SU-DHL-6 (cell line): ENCODE results near the gene CAMSAP3.

Experiments used
- H2AFZ ChIP-seq: fragments of 200-600 bp; sonication (generic); 2 replicates; pipeline ENCODE4 v1.6.1; 2014; ENCODE audit warnings: low read depth, mild to moderate bottlenecking, moderate library complexity, mixed read lengths, antibody characterized with exemption, low read length; ENCODE audit not compliant: severe bottlenecking
- H3F3A ChIP-seq: fragments of 200-600 bp; shearing (Covaris generic); 2 replicates; pipeline ENCODE4 v1.6.0; 2016; ENCODE audit warnings: antibody characterized with exemption, mild to moderate bottlenecking; ENCODE audit not compliant: insufficient read depth
- H3K27ac ChIP-seq: fragments of 200-600 bp; sonication (generic); 2 replicates; pipeline ENCODE4 v1.5.1; 2016; ENCODE audit warnings: low read depth, mild to moderate bottlenecking, low read length, moderate library complexity, mixed read lengths
- H3K27me3 ChIP-seq: fragments of 200-600 bp; sonication (generic), shearing (Covaris generic); 2 replicates; pipeline ENCODE4 v1.6.0; 2014; ENCODE audit warnings: mild to moderate bottlenecking, low read length
- H3K36me3 ChIP-seq: fragments of 200-600 bp; sonication (generic); 2 replicates; pipeline ENCODE4 v1.6.1; 2014; ENCODE audit warnings: mild to moderate bottlenecking, low read length, mixed read lengths
- H3K4me2 ChIP-seq: fragments of 300-600, 200-600 bp; shearing (Covaris generic), sonication (generic); 2 replicates; pipeline ENCODE4 v1.6.0; 2014; ENCODE audit warnings: low read length, low read depth, mild to moderate bottlenecking; ENCODE audit not compliant: poor library complexity, severe bottlenecking
- H3K4me3 ChIP-seq: fragments of 200-600 bp; sonication (generic); 2 replicates; pipeline ENCODE4 v1.5.1; 2014; ENCODE audit warnings: antibody characterized with exemption, low read length, mild to moderate bottlenecking, mixed read lengths; ENCODE audit not compliant: insufficient read depth, poor library complexity, severe bottlenecking
- H3K79me2 ChIP-seq: fragments of 200-600 bp; sonication (generic); 2 replicates; pipeline ENCODE4 v1.6.1; 2014; ENCODE audit warnings: mild to moderate bottlenecking, low read length, moderate library complexity; ENCODE audit not compliant: insufficient read depth
- H3K9ac ChIP-seq: fragments of 200-600 bp; sonication (generic); 2 replicates; pipeline ENCODE4 v1.7.0; 2014; ENCODE audit warnings: mild to moderate bottlenecking, low read length
- H3K9me2 ChIP-seq: fragments of 200-600 bp; sonication (generic); replicated peaks from 2 replicates; pipeline ENCODE4 v1.6.1; 2014; ENCODE audit warnings: low read length; ENCODE audit not compliant: insufficient read depth
- H3K9me3 ChIP-seq: fragments of 200-600 bp; sonication (generic); 2 replicates; pipeline ENCODE4 v1.6.1; 2014; ENCODE audit warnings: low read length, mixed read lengths; ENCODE audit not compliant: insufficient read depth
- H4K20me1 ChIP-seq: fragments of 200-600 bp; sonication (generic); 2 replicates; pipeline ENCODE4 v1.6.1; 2014; ENCODE audit warnings: low read depth, mild to moderate bottlenecking, antibody characterized with exemption, low read length, moderate library complexity, mixed read lengths
- EZH2phosphoT487 ChIP-seq: fragments of 200-600 bp; sonication (generic), shearing (Covaris generic); conservative IDR thresholded peaks from 2 replicates; pipeline ENCODE4 v1.6.1; 2018; ENCODE audit warnings: mild to moderate bottlenecking, antibody characterized with exemption, low read length, moderate library complexity, mixed read lengths
- TF ChIP-seq, protein P1 (sequence below): fragments of 200-600 bp; sonication (generic); IDR thresholded peaks from one replicate; pipeline ENCODE4 v1.5.1; 2017; ENCODE audit warnings: antibody characterized with exemption, mild to moderate bottlenecking, low read length, moderate library complexity; ENCODE audit not compliant: insufficient read depth, poor library complexity, severe bottlenecking

The CAMSAP3 gene

DNA sequence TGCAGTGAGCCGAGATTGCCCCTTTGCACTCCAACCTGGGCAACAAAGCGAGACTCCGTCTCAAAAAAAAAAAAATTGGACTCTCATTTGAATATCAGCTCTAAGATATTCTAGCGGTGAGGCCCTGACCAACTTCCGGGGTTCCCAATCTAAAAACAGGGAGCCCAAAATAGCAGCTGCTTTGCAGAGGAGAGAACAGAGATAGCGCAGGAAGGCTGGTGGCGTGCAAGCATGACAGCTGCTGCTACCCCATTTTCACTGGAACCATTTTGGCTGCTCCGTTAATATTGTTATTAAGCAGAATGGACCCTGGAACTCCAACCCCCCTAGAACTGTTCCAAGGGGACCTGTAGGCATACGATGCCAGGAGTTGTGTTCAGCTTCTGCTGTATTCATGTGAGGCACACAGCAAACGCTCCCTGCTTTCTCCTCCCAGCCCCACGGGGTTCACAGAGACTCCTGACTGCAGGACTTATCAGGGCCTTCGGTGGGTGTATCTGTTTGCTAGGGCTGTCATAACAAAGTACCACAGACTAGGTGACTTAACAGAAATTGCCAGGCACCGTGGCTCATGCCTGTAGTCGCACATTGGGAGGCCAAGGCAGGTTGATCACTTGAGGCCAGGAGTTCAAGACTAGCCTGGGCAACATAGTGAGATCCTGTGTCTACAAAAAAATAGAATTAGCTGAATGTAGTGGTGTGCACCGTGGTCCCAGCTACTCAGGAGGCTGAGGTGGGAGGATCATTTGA lies 52.8 kb downstream of the CAMSAP3 start:
- Histone ChIP-seq H3K4me2 (no peak overlapping the region), H3K9me3 (no peaks in the 10 kb centered on the region), H3K27me3 (no peaks in the 10 kb centered on the region), H3K4me3 (no peak overlapping the region), H4K20me1 (no peaks in the 10 kb centered on the region), H3K9me2 (no peaks in the 10 kb centered on the region), H3K79me2 (no peaks in the 10 kb centered on the region), H3K27ac (no peak overlapping the region), H2AFZ (no peak overlapping the region), H3K9ac (no peak overlapping the region), H3K36me3 (no peaks in the 10 kb centered on the region), H3F3A (no peaks in the 10 kb centered on the region)
- TF ChIP-seq, protein P1, sequence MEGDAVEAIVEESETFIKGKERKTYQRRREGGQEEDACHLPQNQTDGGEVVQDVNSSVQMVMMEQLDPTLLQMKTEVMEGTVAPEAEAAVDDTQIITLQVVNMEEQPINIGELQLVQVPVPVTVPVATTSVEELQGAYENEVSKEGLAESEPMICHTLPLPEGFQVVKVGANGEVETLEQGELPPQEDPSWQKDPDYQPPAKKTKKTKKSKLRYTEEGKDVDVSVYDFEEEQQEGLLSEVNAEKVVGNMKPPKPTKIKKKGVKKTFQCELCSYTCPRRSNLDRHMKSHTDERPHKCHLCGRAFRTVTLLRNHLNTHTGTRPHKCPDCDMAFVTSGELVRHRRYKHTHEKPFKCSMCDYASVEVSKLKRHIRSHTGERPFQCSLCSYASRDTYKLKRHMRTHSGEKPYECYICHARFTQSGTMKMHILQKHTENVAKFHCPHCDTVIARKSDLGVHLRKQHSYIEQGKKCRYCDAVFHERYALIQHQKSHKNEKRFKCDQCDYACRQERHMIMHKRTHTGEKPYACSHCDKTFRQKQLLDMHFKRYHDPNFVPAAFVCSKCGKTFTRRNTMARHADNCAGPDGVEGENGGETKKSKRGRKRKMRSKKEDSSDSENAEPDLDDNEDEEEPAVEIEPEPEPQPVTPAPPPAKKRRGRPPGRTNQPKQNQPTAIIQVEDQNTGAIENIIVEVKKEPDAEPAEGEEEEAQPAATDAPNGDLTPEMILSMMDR, result no peak
- no peak for TF ChIP-seq EZH2phosphoT487

DNA sequence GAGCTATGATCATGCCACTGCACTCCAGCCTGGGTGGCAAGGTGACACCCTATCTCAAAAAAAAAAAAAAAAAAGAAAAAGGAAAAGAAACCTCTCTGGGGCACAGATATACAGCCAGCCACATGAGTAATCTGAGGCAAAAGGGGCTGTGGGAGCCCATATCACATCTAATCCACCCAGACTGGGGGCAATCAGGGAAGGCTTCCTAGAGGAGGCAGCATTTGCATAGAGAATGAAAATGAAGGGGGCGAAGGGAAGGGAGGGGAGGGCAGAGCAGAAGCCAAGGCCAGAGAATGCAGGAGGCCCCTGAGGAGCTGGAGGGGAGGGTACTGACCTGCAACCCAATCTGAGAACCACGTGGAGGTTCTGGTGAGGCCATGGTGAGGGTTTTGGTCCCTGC lies 54.5 kb downstream of the CAMSAP3 start:
- Histone ChIP-seq H3K9ac (no peak overlapping the region), H3F3A (no peaks in the 10 kb centered on the region), H4K20me1 (no peaks in the 10 kb centered on the region), H3K4me3 (no peak overlapping the region), H2AFZ (no peak overlapping the region), H3K36me3 (no peaks in the 10 kb centered on the region), H3K27ac (no peak overlapping the region), H3K9me2 (no peaks in the 10 kb centered on the region), H3K9me3 (no peaks in the 10 kb centered on the region), H3K79me2 (no peaks in the 10 kb centered on the region), H3K27me3 (no peaks in the 10 kb centered on the region), H3K4me2 (no peak overlapping the region)
- TF ChIP-seq, protein P1, result no peak
- TF ChIP-seq EZH2phosphoT487, result no peak

DNA sequence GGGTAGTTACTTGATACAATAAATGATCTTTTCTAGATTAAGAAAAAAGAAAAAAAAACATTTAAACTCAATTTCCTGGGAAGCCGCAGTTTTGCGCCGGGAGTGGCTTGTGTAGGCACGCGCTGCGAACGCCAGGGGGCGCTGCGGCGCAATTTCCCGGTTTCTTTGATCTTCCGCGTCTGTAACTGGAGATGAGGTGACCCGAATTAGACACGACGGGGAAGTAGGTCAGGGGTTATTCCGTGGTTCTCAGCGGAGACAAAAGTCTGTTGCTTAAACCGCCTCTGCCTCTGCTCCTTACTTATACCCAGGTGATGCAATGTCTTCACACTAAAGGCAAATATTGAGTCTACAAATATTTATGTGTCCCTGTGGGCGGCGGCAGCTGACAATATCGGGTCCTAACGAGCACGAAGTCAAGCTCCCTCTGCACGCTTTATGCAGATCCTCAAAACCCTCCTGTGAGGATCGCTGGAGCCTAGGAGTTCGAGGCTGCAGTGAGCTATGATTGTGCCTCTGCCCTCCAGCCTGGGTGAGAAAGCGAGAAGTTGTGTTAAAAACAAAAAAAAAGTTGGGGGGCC lies 56.5 kb downstream of the CAMSAP3 start:
- Histone ChIP-seq H3K4me2 (peak overlapping the region; percentile 65), H3K27me3 (no peaks in the 10 kb centered on the region), H3K79me2 (no peaks in the 10 kb centered on the region), H4K20me1 (no peaks in the 10 kb centered on the region), H3K9me2 (no peaks in the 10 kb centered on the region), H3F3A (no peaks in the 10 kb centered on the region), H3K9me3 (no peaks in the 10 kb centered on the region), H3K9ac (no peak overlapping the region; the same call in 1 of the 2 replicates), H3K36me3 (no peaks in the 10 kb centered on the region), H3K27ac (no peak overlapping the region), H2AFZ (peak overlapping the region; percentile 69), H3K4me3 (no peak overlapping the region)
- TF ChIP-seq EZH2phosphoT487, result no peak
- TF ChIP-seq, protein P1, result peak; percentile 92
